Measurements from ENCODE around the gene KIF21B.

KIF21B gene

GRCh38 chr1:200972985-200973742 lies 50.4 kb downstream of the KIF21B start:
- in situ Hi-C loops (cut with HindIII; ENCODE audit: low sequenced_read_pairs): no loop called here

GRCh38 chr1:200971955-200972711 lies 51.4 kb downstream of the KIF21B start:
- in situ Hi-C loops (cut with HindIII; ENCODE audit: low sequenced_read_pairs): no loop called here

- in situ Hi-C loops (cut with HindIII; ENCODE audit: low sequenced_read_pairs): no loop called here
Observed at GRCh38 chr1:200971428-200971903, 52.0 kb downstream of the KIF21B start.

- in situ Hi-C loops (cut with HindIII; ENCODE audit: low sequenced_read_pairs): no loop called here
Observed at GRCh38 chr1:200970771-200971427, 52.6 kb downstream of the KIF21B start.

GRCh38 chr1:200969726-200970561 lies 53.6 kb downstream of the KIF21B start:
- in situ Hi-C loops (cut with HindIII; ENCODE audit: low sequenced_read_pairs): loop anchor here (5.0 to 10.0 kb wide), 2 partner anchors 52 to 75 kb away; partner anchors contain the start of gene KIF21B

- in situ Hi-C loops (cut with HindIII; ENCODE audit: low sequenced_read_pairs): loop anchor here (5.0 to 10.0 kb wide), 2 partner anchors 54 to 76 kb away; partner anchors contain the start of gene KIF21B
Observed at GRCh38 chr1:200968469-200969410, 54.8 kb downstream of the KIF21B start.

GRCh38 chr1:200967693-200968468 lies 55.6 kb downstream of the KIF21B start:
- in situ Hi-C loops (cut with HindIII; ENCODE audit: low sequenced_read_pairs): loop anchor here (5.0 to 10.0 kb wide), 2 partner anchors 54 to 77 kb away; partner anchors contain the start of gene KIF21B

GRCh38 chr1:200966934-200967333 lies 56.6 kb downstream of the KIF21B start:
- in situ Hi-C loops (cut with HindIII; ENCODE audit: low sequenced_read_pairs): loop anchor here (5.0 to 10.0 kb wide), 2 partner anchors 55 to 78 kb away; partner anchors contain the start of gene KIF21B

GRCh38 chr1:200965111-200965805 lies 58.3 kb downstream of the KIF21B start:
- in situ Hi-C loops (cut with HindIII; ENCODE audit: low sequenced_read_pairs): loop anchor here (5.0 to 10.0 kb wide), 2 partner anchors 57 to 80 kb away; partner anchors contain the start of gene KIF21B

- in situ Hi-C loops (cut with HindIII; ENCODE audit: low sequenced_read_pairs): loop anchor here (10.0 kb wide), 1 partner anchor 81 kb away; no protein-coding TSS in a partner anchor
Observed at GRCh38 chr1:200963888-200964287, 59.6 kb downstream of the KIF21B start.

GRCh38 chr1:200963076-200963475 lies 60.4 kb downstream of the KIF21B start:
- in situ Hi-C loops (cut with HindIII; ENCODE audit: low sequenced_read_pairs): loop anchor here (10.0 kb wide), 1 partner anchor 82 kb away; no protein-coding TSS in a partner anchor

GRCh38 chr1:200962631-200963030 lies 60.9 kb downstream of the KIF21B start:
- in situ Hi-C loops (cut with HindIII; ENCODE audit: low sequenced_read_pairs): loop anchor here (10.0 kb wide), 1 partner anchor 82 kb away; no protein-coding TSS in a partner anchor

- in situ Hi-C loops (cut with HindIII; ENCODE audit: low sequenced_read_pairs): loop anchor here (10.0 kb wide), 1 partner anchor 83 kb away; no protein-coding TSS in a partner anchor
Observed at GRCh38 chr1:200962151-200962550, 61.4 kb downstream of the KIF21B start.

GRCh38 chr1:200960948-200961340 lies 62.6 kb downstream of the KIF21B start:
- in situ Hi-C loops (cut with HindIII; ENCODE audit: low sequenced_read_pairs): loop anchor here (10.0 kb wide), 1 partner anchor 84 kb away; no protein-coding TSS in a partner anchor

- in situ Hi-C loops (cut with HindIII; ENCODE audit: low sequenced_read_pairs): loop anchor here (10.0 kb wide), 1 partner anchor 84 kb away; no protein-coding TSS in a partner anchor
Observed at GRCh38 chr1:200960236-200960947, 63.1 kb downstream of the KIF21B start.

GRCh38 chr1:200959411-200959921 lies 64.0 kb downstream of the KIF21B start:
- in situ Hi-C loops (cut with HindIII; ENCODE audit: low sequenced_read_pairs): no loop called here

Data from endothelial cell of hepatic sinusoid (primary cell).